ENCODE data around the gene SMPD4.
"Not testable (repeated sequence)": the region's sequence is repeated elsewhere in the genome, so short reads cannot be mapped to it uniquely, and the experiment has no call there.

Gene SMPD4

DNA sequence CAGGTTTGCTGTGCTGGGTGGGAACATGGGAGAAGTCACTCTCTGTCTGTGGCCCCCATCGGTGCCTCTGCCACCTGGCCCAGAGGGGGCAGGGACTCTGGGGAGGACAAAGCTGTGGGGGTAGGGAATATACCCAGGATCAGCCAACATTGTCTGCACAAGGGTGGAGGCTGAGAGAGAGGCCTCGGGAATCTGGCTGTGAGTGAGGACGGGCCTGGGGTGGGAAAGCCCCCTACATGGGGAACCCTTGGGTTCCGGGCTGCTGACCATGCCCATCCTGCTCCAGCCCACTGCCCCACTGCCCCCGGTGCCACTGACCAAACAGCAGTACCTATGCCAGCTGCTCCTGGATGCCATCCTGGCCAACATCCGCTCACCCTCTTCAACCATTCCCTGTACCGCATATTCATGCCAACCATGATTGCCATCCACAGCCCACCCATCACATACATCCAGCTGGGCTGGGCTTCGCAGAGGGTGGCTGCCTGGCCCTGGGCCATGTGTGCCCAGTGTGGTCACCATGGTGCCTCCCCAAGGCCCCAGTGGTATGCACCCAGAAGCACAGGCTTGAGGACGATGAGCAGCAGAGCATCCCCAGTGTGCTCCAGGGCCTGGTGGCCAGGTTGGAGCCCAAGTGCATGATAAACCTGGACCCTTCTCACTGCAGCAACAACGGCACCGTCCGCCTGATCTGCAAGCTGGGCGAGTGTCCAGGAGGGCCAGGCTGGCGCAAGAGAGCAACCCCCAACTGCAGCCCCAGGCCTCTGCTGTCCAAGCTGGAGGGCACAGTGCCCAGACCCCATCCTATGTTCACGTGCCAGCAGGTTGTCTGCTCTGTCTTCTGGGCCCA, 45.5 kb downstream of the SMPD4 start:
- H3K4me3 ChIP-seq (ENCODE audit: low read length) = no peak overlapping the region
- DNase-seq (ENCODE audit: low read depth) = no peak
- no peak for TF ChIP-seq CTCF (conservative IDR thresholded peaks at IDR 0.05; ENCODE audit: low read length)

- H3K4me3 ChIP-seq (ENCODE audit: low read length); DNase-seq (ENCODE audit: low read depth): not testable (repeated sequence)
Measured at GRCh38 chr2:130129120-130129829, 52.1 kb downstream of the SMPD4 start, which contains the start of gene POTEF. Gene POTEF, minus strand, starts transcription at chr2:130129222. Its CDS starts 8,707 bp downstream, at chr2:130120515.

GRCh38 chr2:130128464-130128863, 52.9 kb downstream of the SMPD4 start:
- not testable (repeated sequence) for DNase-seq (ENCODE audit: low read depth); H3K4me3 ChIP-seq (ENCODE audit: low read length)

- H3K4me3 ChIP-seq (ENCODE audit: low read length); DNase-seq (ENCODE audit: low read depth): not testable (repeated sequence)
Measured at GRCh38 chr2:130127726-130128125, 53.7 kb downstream of the SMPD4 start.

DNA sequence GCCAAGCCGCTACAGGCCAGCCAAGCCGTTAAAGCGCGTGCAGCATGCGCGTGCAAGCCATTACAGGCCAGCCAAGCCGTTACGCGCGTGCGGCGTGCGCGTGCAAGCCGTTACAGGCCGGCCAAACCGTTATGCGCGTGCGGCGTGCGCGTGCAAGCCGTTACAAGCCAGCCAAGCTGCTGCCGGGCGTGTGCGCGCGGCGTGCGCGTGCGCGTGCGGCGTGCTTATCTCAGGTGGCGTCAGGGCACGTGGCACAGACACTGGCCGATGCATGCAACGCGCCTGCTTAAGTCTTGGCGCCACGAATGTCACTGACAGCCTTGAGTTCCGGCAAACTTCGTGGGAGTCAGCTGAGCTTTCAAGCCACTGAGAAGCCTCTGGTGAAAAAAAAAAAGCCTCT, 60.5 kb downstream of the SMPD4 start:
- not testable (repeated sequence) for DNase-seq (ENCODE audit: low read depth); H3K4me3 ChIP-seq (ENCODE audit: low read length)

DNA sequence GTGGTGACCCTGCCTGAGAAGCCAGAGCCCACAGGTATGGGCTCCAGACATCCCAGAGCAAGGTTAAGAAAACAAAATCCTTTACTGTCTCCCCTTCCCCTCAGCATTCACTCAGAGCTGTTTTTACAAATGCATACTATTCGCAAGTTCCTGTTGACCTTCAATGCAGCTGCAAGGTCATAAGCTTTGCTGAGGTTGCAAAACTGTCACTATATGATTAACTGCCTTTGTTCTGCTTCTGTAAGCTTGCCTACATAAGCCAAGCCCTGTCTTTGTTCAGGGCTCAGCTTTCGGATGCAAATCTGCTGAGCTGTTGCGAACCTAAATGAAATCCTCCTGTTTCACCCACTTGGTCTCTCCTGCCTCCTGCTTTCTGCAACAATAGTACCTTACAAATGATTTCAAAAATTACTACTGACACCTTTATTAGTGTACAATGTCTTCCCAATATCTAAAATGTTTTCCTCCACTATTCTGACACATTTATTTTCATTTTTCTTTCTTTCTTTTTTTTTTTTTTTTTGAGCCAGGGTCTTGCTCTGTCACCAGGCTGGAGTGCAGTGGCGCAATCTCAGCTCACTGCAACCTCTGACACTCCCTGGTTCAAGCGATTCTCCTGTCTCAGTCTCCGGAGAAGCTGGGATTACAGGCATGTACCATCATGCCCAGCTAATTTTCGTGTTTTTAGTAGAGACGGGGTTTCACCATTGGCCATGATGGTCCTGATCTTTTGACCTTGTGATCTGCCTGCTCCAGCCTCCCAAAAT, 78.6 kb downstream of the SMPD4 start:
- DNase-seq (ENCODE audit: low read depth); H3K4me3 ChIP-seq (ENCODE audit: low read length): not testable (repeated sequence)
